ENCODE results near the gene ZBTB7C.

Gene ZBTB7C

GRCh38 chr18:47979611-47980200, 429.5 kb downstream of the ZBTB7C start:
- no peaks in the 10 kb centered on the region for H3K9me3 ChIP-seq (ENCODE audit: control insufficient read depth in 1 of 2, low read length in 2 of 2)
- no peaks in the 10 kb centered on the region for H3K36me3 ChIP-seq (ENCODE audit: control insufficient read depth in 1 of 2, insufficient read depth in 2 of 2, low read length in 2 of 2)
- no peak overlapping the region for H3K4me3 ChIP-seq (ENCODE audit: low read depth in 1 of 2, low read length in 2 of 2)
- H3K4me1 ChIP-seq (ENCODE audit: control insufficient read depth in 1 of 2, insufficient read depth in 2 of 2, low read length in 2 of 2) = no peaks in the 10 kb centered on the region
- H3K27me3 ChIP-seq (ENCODE audit: low read depth, low read length) = no peaks in the 10 kb centered on the region
- H3K27ac ChIP-seq (ENCODE audit: low read length) = no peak overlapping the region

GRCh38 chr18:47978603-47979002, 430.6 kb downstream of the ZBTB7C start:
- Histone ChIP-seq H3K27me3 (ENCODE audit: low read depth, low read length) (no peaks in the 10 kb centered on the region), H3K4me3 (ENCODE audit: low read depth in 1 of 2, low read length in 2 of 2) (no peak overlapping the region), H3K27ac (ENCODE audit: low read length) (no peak overlapping the region), H3K4me1 (ENCODE audit: control insufficient read depth in 1 of 2, insufficient read depth in 2 of 2, low read length in 2 of 2) (no peaks in the 10 kb centered on the region), H3K36me3 (ENCODE audit: control insufficient read depth in 1 of 2, insufficient read depth in 2 of 2, low read length in 2 of 2) (no peaks in the 10 kb centered on the region), H3K9me3 (ENCODE audit: control insufficient read depth in 1 of 2, low read length in 2 of 2) (no peaks in the 10 kb centered on the region)

GRCh38 chr18:47978141-47978540, 431.0 kb downstream of the ZBTB7C start:
- Histone ChIP-seq H3K36me3 (ENCODE audit: control insufficient read depth in 1 of 2, insufficient read depth in 2 of 2, low read length in 2 of 2) (no peaks in the 10 kb centered on the region), H3K4me1 (ENCODE audit: control insufficient read depth in 1 of 2, insufficient read depth in 2 of 2, low read length in 2 of 2) (no peaks in the 10 kb centered on the region), H3K9me3 (ENCODE audit: control insufficient read depth in 1 of 2, low read length in 2 of 2) (no peaks in the 10 kb centered on the region), H3K27me3 (ENCODE audit: low read depth, low read length) (no peaks in the 10 kb centered on the region), H3K4me3 (ENCODE audit: low read depth in 1 of 2, low read length in 2 of 2) (no peak overlapping the region), H3K27ac (ENCODE audit: low read length) (no peak overlapping the region)
